NCI-H82 (cell line): Measurements from ENCODE around the gene APOB.

ENCODE experiments used
- DNase-seq: peaks from one replicate; lab custom pipeline; 2025; lab: John Stamatoyannopoulos, UW

Gene APOB

DNA sequence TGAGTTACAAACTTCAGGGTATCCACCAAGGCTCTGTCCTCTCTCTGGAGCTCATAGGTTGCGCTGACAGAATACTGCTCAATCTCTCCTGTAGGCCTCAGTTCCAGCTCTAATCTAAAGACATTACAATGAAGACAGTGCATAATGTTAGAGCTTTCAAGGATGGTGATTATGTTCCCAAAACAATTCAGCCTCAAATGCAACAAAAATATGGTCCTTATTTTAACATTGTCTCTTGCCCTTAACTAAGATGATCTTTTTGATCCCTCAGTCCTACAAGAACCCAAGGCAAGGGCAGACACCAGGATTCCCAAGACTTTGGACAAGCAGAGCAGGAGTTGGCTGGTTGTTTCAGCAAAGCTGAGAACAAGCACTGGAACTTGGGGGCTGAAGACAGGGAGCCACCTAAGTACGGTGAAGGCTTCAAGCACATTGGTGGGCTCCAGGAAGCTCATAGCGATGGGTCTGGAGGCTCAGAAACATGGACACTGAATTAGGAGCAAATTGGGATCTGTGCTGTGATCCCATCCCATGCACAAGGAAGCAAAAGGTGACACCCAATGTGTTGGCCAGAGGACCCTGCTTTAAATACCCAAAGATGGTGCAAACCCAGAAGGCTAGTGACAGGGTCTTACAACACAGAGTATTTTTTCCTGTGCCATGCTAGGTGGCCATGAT, 24.7 kb downstream of the APOB start:
- no peak for DNase-seq

DNA sequence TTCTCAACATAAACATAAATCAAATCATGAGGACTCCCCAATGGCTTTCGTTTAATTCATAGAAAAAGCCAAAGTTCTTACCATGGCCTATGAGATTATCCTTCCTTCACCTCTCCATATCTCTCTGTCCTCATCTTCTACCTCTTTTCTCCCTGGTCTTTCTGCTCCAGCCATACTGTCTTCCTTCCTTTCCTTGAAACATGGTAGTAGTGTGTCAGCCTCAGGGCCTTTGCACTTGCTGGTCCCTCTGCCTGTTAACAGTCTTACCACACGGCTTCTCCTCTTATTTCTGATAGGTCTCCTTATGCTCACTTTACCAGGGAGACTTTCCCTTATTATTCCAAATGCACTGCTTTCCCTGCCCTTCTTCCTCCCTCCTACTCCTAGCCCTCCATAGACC, 25.6 kb downstream of the APOB start:
- no peak for DNase-seq

DNA sequence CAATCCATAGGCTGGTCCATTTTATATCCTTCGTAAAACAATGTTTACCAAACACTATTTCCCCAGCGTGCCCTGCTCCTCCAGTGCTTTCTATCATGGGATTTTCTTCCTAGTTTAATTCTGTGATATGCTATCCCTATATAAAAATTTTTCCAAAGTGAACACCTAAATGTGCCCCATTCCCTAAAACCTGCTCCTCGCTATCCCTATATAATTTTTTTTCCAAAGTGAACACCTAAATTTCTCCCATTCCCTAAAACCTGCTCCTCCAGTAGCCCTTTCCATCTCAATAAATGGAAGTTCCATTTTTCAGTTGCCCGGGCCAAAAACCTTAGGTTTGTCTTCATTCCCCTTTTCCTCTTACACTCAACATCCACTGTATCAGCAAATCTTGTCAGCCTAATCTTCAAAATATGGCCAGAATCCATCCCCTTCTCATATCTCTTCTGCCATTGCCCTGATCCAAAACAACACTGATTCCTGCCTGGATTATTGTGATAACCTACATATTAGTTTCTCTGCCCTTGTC, 26.1 kb downstream of the APOB start:
- DNase-seq: no peak

DNA sequence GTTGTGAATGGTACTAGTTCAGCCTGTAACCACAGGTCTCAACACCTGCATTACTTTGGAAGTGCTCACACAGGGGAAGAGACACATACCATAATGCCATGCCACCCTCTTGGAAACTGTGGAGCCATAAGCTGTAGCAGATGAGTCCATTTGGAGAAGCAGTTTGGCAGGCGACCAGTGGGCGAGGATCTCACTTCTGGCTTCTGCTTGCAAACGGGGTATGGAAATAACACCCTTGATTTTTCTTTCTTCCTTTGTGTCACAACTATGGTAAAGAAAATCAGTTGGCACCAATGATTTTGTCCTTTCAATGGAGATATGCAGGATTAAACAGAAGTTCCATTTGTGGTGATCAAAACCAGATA, 28.6 kb downstream of the APOB start:
- no peak for DNase-seq

DNA sequence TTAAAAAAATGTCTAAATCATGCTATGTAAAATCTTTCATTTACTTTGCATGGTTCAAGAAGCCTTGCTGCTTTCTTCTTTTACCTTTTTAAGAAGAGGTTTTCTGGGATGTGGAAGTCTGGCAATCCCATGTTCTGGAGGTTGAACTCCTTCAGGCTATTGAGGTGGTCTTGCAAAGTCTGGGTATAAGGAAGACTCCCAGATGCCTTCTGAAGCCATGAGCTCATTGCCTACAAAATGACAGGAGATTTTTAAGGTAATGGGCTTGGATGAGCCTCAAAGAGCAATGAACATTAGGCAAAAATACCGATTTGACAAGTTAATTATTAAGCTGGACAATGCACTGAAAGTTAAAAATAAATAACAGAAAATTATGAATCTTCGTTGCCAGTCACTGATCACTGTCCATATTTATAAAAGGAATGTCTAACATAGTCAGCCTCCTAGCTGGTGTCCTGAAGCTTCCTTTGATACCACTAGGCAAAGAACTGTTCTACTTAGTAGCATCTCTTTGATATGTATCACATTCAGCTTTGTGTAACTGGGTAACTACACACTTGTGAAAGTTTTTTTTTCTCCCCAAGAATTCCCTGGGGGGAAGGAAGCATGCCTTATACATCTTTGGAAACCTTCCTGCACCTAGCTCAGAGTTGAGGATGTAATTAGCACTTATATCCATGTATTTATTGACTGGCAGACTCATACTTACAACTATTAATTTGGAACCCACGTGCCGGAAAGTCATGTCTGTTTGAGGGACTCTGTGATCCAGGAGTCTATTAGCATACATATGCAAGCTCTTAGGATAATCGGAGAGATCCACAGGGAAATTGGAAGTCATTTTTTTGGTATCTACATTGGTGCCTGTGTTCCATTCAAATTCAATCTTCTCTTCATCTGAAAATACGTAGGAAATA, 29.3 kb downstream of the APOB start:
- no peak for DNase-seq

DNA sequence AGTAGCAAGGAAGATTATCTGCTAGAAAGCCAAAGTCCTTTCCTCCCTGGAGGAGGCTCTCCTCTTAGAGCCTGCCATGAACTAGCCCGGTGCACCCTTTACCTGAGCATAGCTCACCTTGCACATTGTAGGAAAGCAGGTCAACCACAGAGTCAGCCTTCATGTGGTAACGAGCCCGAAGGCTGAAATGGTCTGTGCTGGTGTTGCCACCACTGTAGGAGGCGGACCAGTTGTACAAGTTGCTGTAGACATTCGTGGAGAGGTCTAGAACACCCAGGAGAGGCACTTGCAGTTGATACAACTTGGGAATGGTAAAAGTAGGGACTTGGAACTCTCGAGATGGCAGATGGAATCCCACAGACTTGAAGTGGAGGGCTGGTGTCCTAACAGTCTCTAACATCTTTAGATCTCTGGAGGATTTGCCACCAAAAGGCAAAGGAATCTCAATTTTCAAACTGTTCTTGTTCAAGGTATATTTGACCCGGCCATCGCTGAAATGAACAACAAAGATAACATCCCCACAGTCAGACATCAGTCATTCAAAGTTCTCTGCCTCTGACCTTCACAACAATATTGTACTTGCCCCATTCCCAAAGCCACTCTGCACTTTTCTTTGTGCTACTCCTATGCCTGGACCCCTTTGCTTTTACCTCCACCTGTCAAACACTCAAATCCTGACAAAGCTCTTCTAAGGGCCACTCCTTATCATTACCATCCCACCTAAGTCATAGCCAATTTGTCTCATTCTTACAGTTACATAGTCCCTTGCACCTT, 30.6 kb downstream of the APOB start:
- DNase-seq: no peak

DNA sequence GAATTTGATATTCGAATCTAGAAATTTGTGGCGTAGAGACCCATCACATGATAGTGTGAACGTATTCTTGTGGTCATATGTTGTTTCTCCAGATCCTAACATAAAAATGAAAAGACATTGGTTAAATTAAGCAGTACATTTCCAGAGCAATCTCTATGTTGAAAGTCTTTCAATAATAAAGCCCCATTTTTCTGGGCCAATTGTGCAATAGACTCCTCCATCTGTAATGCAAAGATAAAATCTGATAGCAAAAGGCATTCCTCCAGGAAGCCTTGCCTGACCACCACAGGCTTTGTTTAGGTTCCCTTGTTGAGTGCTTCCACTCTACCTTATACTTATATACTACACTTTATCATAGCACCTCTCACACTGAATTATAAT, 31.3 kb downstream of the APOB start:
- no peak for DNase-seq

DNA sequence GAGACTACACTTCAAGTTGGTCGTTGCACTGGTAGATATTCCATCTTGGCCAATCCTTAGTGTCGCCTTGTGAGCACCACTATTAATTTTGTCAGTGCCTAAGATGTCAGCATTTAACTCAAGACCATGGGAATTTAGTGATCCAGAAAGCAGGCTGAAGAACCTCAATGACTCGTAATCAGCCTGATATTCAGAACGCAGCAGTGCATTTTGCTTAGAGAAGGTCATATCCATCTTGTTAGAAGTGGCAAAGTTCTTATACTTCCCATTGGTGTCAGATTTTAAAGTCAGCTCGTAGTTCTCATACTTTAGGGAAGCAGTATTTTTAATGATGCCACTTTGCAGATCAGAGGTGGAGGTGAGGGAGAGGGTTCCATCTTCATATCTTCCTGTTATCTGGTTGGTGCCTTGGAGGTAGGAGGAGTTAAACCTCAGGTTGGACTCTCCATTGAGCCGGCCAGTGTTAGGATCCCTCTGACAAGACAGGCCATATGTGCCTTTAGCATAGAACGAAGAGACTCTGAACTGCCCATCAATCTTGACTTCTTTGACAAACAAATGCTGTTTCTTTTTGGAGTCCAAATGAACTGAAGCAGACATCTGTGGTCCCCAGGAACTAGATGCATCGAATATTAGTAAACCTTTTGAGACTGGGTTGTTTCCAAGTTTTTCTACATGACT, 31.9 kb downstream of the APOB start:
- DNase-seq: no peak

DNA sequence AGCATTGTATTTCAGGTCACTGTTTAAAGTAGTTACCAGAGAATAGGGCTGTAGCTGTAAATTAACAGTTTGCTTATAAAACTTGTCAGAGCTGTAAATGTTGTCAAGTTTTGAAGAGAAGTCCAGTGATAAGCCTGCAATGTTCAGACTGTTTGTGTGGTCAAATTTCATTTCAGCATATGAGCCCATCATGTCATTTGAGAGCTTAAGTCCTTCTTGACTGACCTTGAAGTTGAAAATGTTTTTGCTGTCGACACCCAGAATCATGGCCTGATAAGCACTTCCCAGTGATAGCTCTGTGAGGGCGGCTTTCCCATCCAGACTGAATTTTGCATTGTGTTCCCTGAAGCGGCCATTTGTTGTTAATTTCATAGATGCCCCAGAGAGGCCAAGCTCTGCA, 32.4 kb downstream of the APOB start:
- DNase-seq: no peak

DNA sequence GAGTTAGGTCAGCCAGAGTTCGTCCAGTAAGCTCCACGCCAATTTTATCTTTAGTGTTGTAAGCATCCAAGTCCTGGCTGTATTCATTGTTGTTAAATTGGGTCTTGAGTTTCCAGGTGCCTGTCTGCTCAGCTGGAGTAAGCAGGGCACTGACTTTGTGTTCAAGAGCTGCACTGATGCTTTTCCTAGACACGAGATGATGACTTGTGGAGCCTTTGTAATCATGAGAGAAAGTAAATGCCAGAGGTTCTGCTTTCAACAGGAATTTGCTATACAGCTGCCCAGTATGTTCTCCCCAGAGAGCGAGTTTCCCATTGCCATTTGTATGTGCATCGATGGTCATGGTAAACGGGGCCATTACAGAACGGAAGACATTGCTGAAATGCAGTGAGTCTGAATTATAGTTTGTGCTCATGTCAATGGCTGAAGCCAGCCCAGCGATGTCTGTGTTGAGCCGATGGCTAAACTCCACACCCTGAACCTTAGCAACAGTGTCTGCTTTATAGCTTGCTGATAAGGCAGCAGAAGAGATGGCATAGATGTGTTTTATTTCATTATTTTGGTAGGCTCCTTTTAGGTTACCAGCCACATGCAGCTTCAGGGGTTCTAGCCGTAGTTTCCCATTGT, 32.9 kb downstream of the APOB start:
- no peak for DNase-seq

DNA sequence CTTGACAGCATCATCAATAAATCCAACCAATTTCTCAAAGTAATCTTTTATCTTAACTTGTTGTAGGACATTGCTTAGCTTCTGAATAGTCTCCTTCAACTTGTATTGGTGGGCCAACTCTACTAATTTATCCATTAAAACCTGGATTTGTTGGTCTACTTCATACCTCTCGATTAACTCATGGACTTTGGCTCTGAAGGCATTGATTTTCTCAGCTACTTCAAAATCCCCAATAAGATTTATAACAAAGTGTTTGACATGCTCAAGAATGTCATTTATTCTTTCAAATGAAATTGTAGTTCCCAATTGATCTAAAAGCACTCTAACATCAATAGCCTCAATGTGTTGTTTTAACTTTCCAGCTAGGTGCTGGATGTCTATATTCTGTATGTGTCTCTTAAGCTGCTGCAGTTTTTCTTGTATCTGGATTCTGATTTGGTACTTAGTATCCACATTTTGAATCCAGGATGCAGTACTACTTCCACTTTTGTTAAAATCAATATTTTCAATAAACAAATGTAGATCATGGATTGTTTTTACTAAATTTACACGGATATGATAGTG, 34.1 kb downstream of the APOB start:
- no peak for DNase-seq

DNA sequence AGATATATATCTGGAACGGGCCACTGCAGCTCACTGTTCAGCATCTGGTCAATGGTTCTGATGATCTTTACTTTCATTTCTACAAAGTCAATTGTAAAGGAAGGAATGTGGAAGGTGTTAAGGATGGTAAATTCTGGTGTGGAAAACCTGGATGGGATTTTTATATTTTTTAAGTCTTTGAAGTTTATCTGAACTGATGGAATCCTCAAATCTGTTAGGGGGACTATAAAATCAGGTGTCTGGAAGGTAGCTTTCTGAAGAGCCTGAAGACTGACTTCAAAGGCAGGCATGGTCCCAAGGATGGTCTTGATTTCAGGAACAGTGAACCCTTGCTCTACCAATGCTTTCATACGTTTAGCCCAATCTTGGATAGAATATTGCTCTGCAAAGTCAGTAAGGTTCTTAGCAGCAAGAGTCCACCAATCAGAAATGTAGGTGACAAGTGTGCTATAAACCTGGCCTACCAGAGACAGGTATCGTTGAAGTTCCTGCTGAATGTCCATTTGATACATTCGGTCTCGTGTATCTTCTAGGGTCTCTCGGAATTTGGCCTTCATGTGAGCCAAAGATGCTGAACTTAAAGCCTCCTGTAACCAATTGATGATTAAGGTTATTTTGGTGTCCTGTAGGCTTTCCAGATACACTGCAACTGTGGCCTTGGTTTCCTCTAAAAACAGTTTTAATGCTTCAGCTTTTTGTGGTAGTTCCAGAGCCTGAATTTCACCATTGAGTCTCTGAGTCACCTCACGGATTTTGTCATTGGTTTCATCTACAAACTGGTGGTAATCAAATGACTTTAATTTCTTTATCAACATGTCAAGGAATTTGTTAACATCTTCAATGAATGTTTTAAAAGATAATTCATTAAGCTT, 34.8 kb downstream of the APOB start:
- DNase-seq: no peak

DNA sequence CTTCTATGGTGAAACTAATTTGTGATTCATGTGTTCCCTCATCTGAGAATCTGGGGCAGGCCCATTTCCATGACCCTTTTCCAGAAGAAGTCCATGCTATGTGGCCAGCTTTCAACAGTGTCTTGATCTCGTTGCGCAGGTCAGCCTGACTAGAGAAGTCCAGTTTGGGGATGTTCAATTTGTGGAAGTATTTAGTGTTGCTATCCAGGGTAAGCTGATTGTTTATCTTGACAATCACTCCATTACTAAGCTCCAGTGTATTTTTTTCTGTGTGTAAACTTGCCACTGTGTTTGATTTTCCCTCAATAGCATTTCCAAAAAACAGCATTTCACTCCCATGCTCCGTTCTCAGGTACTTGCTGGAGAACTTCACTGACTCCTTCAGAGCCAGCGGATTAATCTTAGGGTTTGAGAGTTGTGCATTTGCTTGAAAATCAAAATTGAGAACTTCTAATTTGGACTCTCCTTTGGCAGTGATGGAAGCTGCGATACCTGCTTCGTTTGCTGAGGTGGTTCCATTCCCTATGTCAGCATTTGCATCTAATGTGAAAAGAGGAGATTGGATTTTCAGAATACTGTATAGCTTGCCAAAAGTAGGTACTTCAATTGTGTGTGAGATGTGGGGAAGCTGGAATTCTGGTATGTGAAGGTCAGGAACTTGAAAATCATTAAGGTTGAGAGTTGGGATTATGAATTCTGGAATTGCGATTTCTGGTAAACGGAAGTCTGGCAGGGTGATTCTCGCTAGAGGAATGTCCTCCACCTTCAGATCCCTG, 35.7 kb downstream of the APOB start:
- DNase-seq: no peak

DNA sequence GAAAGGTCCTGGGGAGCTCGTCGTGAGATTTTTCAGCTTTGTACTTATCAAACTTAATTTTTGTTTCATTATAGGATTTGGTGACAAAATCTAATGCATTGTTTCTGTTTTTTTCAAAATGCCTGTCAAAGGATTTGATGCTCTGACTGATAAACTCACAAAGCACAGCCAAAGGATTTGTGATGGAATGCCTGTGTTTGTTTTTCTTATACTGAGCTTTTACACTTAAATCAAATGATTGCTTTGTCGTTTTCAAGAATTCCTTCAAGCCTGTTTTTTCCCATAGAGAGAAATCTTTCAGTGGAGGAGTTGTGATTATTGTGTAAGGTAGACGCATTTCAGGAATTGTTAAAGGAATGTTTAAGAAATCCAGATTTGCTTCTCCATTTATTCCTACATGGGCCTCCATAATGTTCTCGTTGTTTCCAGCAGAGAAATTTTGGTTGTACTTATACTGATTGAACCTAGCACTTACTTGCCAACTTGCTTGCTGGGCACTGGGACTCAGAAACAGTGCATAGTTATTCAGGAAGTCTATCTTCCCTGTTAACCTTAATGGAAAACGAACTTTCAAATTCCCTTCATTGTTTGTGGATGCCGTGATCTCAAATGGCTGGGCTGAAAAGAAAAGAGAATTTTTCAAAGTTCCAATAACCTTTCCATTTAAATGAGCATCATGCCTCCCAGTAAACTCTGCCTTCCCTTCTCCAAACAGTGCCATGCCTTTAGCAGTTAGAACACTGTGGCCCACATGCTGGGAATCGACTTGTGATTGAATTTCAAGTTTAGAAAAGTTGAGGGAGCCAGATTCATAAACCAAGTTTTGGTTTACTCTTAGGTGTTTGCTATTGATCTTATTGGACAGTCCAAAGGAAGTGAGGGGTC, 36.5 kb downstream of the APOB start:
- DNase-seq: no peak

DNA sequence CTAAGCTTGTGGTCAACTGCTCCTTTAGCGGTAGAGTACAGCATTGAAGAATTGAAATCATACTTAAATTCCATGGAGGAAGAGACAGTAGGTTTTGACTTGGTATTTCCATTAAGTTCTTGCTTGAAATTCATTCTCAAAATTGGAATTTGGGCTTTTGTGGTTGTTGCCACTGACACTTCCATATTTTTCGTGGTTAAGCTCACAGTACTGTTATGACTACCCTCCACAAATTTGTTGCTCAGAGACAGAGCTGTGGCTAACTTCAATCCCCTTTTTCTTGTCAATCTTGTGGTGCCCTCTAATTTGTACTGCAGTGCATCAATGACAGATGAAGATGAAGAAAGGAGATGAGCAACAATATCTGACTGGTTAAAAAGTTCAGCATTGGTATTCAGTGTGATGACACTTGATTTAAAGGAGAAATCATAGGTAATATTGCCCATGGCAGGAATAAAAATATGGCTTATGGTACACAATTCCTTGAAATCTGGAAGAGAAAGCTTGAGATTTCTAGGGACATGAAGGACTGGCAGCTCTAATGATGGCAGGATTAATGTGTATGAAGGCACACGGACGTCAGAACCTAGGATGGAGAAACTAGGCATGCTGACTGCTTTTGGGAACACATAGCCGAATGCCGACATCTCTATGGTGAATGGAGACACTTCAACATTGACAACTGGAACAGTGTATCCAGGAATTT, 37.3 kb downstream of the APOB start:
- no peak for DNase-seq

DNA sequence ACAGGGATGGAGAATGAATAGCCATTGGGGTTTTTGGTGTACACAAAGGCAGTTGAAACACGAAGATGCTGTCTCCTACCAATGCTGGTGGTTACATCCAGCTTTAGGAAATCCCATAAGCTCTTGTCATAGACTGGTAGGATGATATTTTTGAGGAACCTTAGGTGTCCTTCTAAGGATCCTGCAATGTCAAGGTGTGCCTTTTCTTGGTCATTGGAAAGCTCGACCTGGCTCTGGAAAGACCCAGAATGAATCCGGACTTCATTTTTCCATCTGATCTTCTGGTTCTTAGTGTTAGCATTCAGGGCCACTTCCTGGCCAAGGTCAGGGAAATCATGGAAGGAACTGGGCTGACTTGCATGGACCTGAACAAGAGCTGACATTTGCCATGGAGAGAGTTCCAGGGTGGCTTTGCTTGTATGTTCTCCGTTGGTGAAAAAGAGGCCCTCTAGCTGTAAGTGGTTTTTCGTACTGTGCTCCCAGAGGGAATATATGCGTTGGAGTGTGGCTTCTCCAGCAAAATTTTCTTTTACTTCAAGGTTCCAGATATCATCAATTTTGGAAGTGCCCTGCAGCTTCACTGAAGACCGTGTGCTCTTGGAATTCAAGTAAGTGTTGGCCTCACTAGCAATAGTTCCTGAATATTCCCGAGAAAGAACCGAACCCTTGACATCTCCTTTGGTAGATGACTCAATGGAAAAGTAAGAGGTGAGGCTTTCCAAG, 38.0 kb downstream of the APOB start:
- DNase-seq: no peak

DNA sequence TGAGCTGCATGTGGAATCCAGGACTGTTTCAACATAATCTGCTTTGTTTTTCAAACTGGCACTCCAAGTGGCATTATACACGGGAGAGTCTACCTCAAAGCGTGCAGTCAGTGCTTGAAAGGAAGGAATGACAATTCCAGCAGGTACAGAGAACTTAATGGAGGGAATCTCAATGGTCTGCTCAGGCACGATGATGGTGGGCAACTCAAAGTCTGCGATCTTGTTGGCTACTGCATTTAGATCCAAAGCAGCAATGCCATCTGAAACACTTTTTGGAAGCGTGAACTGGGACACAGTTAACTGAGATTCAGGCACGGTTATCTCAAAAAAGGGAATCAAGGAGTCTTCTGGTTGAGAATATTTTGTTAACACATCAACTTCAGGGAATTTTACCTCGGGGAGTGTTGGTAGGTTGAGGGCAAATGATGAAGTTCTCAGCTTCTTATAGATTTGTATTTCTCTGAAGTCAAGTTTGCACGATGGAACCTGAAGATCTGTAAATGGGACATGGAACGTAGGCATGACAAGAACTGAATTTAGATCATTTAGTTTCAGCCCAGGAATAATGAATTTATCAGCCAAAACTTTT, 38.7 kb downstream of the APOB start:
- DNase-seq: no peak
